CD4-positive, alpha-beta T cell treated with Interleukin-12 subunit alpha and Interleukin-12 subunit beta, for 1 hour (primary cell): ENCODE results near the gene ZNF879.

ENCODE experiments used
- DNase-seq: peaks from one replicate; pipeline ENCODE4 v3.0.0-alpha.2; 2020

Gene ZNF879

DNA sequence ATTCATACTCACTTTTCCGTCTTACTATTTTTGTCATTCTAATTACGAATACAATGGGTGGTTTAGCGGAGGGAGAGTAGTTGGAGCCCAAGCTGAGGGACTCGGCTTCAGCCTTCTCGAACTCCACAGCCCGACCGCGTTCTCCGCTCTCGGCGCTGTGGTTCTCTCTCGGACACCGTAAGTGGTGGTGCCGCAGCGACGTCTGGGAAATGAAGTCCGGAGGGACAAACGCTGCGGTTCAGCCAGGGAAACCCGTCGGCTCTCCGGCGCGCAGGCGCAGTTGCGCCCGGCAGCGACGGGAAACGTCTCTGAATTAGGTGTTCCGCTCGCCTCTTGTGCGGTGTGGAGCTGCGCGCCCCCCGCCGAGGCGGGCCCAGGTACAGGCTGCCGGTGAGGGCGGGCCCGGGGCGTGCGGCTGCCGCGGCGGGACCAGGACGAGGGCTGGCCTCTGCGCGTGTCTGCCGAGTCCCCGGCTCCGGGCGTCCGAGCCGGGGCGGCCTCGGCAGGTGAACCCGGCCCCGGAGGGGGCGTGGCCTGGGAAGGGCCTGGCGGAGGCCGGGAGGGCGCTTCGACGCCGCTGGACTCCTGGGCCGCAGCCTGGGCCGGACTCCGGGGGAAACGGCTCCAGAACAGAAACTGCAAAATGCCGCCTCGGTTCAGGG, at the start of gene ZNF879:
TSS of gene ZNF879 (plus strand) at position 277 of the 662 bp plus-strand sequence. CDS start 1,201 bp downstream, outside the sequence.
- DNase-seq = peak; percentile 96

GRCh38 chr5:178981381-178981780, 42.2 kb upstream of the ZNF879 start:
- no peak for DNase-seq

- DNase-seq = no peak
Measured at GRCh38 chr5:178982941-178983340, 40.7 kb upstream of the ZNF879 start.

- DNase-seq = no peak
Measured at GRCh38 chr5:178983728-178984127, 39.9 kb upstream of the ZNF879 start.

GRCh38 chr5:178984145-178985072, 39.2 kb upstream of the ZNF879 start:
- no peak for DNase-seq

GRCh38 chr5:178986326-178986960, 37.2 kb upstream of the ZNF879 start:
- DNase-seq = no peak

DNA sequence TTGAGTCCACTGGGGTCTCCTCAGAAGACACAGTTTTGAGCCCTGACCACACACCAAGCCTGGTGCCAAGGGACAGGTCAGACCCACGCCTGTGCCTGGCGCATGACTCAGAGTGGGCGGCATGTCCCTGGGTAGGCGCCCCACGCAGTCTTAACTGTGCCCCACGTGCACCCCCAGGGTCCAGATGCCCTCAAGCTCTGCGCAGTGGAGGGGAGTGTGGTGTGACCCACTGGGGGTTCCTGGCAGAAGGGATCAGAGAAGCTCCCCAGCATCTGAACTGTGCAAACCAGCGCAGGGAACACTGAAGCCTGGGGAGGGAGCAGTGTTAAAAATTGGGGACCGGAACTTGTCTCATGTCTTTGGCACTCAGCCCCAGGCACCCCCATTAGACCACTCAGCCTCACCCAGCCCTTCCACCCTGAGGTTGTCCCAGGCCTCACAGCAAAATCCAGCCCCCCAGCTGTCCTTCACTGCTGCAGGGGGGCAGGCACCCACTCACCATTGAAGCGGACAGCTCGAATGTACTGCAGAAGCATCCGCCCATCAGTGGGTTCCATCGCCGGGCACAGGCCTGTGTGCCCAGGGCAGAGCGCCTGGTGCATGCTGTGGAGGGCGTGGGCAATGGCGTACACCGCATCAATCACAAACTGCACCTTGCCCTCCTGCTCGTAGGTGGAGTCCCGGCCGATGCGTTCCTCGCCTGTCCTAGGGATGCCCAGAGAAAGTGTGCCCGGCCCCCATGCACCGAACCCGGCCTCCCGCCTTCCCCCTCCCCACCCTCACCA, 35.0 kb upstream of the ZNF879 start:
- no peak for DNase-seq

GRCh38 chr5:178989311-178989710, 34.3 kb upstream of the ZNF879 start:
- no peak for DNase-seq

DNA sequence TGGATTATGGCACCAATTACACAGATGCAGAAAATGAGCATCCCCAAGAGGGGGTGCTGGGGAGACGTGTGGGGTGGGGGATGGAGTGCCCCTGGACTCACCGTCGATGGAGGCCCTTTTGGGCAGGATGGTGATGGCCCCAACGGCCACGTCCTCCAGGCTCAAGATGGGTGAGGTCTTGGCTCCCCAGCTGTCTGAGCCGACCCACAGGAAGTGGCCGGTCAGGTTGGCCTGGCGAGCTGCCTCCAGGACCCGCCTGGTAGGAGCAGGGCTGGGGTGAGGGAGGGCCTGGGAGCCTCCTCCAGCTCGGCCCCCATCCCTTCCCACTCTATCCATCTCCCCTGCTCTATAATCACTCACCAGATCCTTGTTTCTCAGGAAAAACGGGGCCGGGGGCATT, 33.1 kb upstream of the ZNF879 start:
- DNase-seq = no peak

GRCh38 chr5:178991190-178992145, 32.1 kb upstream of the ZNF879 start:
- no peak for DNase-seq

GRCh38 chr5:178992291-178992895, 31.2 kb upstream of the ZNF879 start:
- no peak for DNase-seq

GRCh38 chr5:178993236-178993765, 30.3 kb upstream of the ZNF879 start:
- DNase-seq = no peak

- no peak for DNase-seq
Measured at GRCh38 chr5:178993955-178994579, 29.5 kb upstream of the ZNF879 start.

GRCh38 chr5:178994580-178995340, 28.8 kb upstream of the ZNF879 start, which contains the start of gene GRM6:
GRM6 (minus strand) TSS chr5:178995320; CDS start chr5:178994944, 376 bp downstream.
- no peak for DNase-seq

DNA sequence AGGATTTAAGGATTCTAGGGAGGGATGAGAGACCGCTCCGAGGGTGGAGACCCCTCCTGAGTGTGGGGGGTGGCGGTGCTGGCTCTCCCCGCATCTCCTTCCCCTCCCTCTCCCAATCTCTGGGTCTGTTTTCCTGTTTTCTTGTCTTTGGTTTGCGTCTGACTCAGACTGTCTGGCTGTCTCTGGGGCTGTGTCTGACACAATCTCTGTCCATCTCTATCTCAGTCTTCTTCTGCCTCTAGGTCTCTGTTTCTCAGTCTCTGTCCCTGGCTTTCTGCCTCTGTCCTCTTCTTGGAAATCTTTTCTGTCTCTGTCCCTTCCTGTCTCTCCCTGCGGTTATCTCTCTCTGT, 28.3 kb upstream of the ZNF879 start:
- no peak for DNase-seq

DNA sequence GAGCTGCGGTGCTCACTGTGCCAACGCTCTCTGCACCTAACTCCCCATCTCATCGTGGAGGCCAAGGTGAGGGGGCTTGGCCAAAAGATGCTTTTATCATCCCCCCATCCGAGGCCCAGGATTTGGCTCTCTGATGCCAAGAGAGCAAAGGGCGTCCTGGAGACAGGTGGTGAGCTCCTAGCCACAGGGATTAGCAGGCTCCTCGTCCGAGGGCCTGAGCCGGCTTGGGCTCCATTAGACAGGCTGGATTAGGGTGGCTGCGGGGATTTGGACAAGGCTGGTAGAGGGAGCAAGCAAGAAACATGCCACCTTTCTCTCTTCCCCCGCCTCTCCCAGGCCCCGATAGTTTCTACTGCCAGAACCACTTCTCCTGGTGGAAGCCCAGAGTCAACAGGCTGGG, 27.4 kb upstream of the ZNF879 start:
- no peak for DNase-seq

GRCh38 chr5:178997191-178997590, 26.4 kb upstream of the ZNF879 start:
- DNase-seq = no peak

DNA sequence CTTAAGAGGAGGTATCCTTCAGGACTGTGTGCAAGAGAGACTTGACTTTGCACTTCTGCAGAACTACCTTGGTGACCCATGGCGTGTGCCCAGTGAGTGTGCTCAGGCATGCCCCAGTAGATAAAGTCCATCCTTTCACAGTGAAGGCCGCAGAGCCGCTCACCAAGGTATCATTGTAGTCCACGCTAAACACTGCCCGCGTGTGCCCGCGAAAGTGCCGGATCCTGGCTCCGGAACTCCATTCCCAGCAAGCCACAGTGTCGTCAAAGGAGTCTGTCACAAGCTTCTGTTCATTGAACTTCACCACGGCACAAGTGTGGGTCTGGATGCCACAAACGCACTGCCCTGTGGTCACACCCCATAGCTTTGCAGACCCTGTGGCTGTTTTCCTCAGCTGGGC, 25.2 kb upstream of the ZNF879 start:
- DNase-seq = no peak

- DNase-seq = no peak
Measured at GRCh38 chr5:179006564-179006963, 17.0 kb upstream of the ZNF879 start.

DNA sequence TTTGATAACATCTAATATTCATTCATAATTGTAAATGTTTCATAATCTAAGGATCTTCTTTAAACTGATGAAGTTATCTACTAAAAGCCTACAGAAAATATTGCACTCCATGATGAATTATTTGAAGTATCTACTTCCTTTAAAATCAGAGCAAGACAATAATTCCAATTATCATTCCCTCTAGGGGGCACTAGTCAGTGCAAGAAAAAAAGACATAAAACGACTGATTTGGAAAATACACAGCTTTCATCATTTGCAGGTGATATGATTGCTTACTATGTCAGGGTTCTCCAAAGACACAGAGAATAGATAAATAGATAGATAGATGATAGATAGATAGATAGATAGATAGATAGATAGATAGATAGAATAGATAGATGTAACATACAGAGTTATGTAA, 14.9 kb upstream of the ZNF879 start:
- no peak for DNase-seq
